Left ventricle myocardium inferior (tissue), 1 donor: ENCODE measurements around the gene NXPH1. TPM values are rescaled to one million over a fixed set of nuclear protein-coding genes. Genes with fewer than 3 reads are reported as not detected.

Source experiments
- DNase-seq: peaks from one replicate; pipeline ENCODE4 v3.0.0-alpha.2; 2020
- H3K27ac ChIP-seq: fragments of 200-600 bp; replicated peaks from 2 replicates; pipeline ENCODE4 v1.8.0; 2021
- H3K27me3 ChIP-seq: fragments of 200-600 bp; 2 replicates; pipeline ENCODE4 v1.8.0; 2021; ENCODE audit warnings: low read depth
- H3K36me3 ChIP-seq: fragments of 200-600 bp; 2 replicates; pipeline ENCODE4 v1.8.0; 2021
- H3K4me1 ChIP-seq: fragments of 200-600 bp; 2 replicates; pipeline ENCODE4 v1.8.0; 2021
- H3K4me3 ChIP-seq: fragments of 200-600 bp; 2 replicates; pipeline ENCODE4 v1.8.0; 2021; ENCODE audit warnings: mild to moderate bottlenecking, moderate library complexity
- H3K9me3 ChIP-seq: fragments of 200-600 bp; replicated peaks from 2 replicates; pipeline ENCODE4 v1.8.0; 2021
- CTCF ChIP-seq: fragments of 200-600 bp; IDR thresholded peaks from 2 replicates; pipeline ENCODE4 v1.8.0; 2021; ENCODE audit warnings: antibody characterized with exemption, mild to moderate bottlenecking, borderline replicate concordance
- intact Hi-C: fragments of 100-400 bp; cut with micrococcal nuclease; formaldehyde crosslinking; loops from one replicate; pipeline ENCODE4 v1.11.0; 2022
- total RNA-seq: library from RNA; stranded (reverse); fragmentation: NEBNext Ultra II Directional; extraction: Animal tissue kit (Norgen Biotek cat#: 25700); gene quantifications from one replicate; pipeline ENCODE4 v1.2.1, GENCODE V29; 2021
- donor health status: DM: no; HTN: yes; CAD: no; lungs with severe emphysema.

The NXPH1 gene
- total RNA-seq, 1 donor from 2014 or later, result not detected

GRCh38 chr7:8590791-8591190 lies 157.4 kb downstream of the NXPH1 start:
- Histone ChIP-seq H3K4me1 (no peaks in the 10 kb centered on the region), H3K27me3 (no peaks in the 10 kb centered on the region), H3K27ac (no peak overlapping the region), H3K36me3 (no peaks in the 10 kb centered on the region), H3K4me3 (no peak overlapping the region), H3K9me3 (no peaks in the 10 kb centered on the region)
- no peak for DNase-seq
- intact Hi-C loops, result no loop called here
- no peak for TF ChIP-seq CTCF

- no peak for TF ChIP-seq CTCF
- H3K9me3 ChIP-seq, result no peaks in the 10 kb centered on the region
- intact Hi-C loops, result no loop called here
- no peak overlapping the region for H3K4me3 ChIP-seq
- no peak for DNase-seq
- no peaks in the 10 kb centered on the region for H3K4me1 ChIP-seq
- H3K27me3 ChIP-seq, result no peaks in the 10 kb centered on the region
- no peaks in the 10 kb centered on the region for H3K36me3 ChIP-seq
- H3K27ac ChIP-seq, result no peak overlapping the region
Observed at GRCh38 chr7:8591289-8591688, 157.9 kb downstream of the NXPH1 start.

DNA sequence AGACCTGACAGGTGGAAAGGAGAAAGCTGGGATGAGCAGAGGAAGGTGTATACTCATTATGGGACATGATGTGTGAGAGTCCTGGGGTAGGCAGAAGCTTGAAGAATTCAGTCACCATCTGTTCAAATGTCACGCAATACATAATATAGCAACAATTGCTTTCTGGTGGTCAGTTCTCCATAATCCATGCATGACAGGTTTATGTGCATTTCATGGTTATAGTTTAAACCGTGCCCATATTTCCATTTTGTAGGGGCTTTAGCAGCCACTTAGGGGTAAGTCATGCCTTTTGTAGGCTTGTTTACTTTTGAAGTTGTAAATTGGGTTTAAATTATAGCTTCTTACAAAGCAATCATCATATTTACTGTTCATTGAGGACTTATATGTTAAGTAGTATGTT lies 158.8 kb downstream of the NXPH1 start:
- Histone ChIP-seq H3K27ac (no peak overlapping the region), H3K4me3 (no peak overlapping the region), H3K4me1 (no peaks in the 10 kb centered on the region), H3K36me3 (no peaks in the 10 kb centered on the region), H3K9me3 (no peaks in the 10 kb centered on the region), H3K27me3 (no peaks in the 10 kb centered on the region)
- no peak for DNase-seq
- intact Hi-C loops, result no loop called here
- no peak for TF ChIP-seq CTCF

DNA sequence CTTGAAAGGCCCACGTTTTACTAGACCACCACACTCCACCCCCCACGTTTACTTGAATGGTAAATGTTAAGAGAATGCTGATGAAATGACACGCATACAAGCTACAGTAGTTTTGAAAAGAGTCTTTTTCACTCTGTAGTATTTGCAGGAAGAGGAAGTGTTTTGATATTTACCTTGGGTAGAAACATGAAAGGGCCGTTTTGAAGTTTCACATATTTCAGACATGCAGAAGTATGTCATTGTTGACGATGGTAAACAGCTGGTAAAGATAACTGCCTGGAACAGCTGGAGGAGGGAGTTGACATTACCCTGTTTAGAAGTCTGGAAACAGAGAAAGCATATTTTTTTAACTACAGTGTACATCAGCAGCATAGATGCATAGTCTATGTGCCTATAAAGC lies 160.7 kb downstream of the NXPH1 start:
- Histone ChIP-seq H3K36me3 (no peaks in the 10 kb centered on the region), H3K4me3 (no peak overlapping the region), H3K9me3 (no peaks in the 10 kb centered on the region), H3K27me3 (no peaks in the 10 kb centered on the region), H3K27ac (no peak overlapping the region), H3K4me1 (no peaks in the 10 kb centered on the region)
- no peak for DNase-seq
- intact Hi-C loops, result no loop called here
- TF ChIP-seq CTCF, result no peak

- no peak for TF ChIP-seq CTCF
Observed at GRCh38 chr7:8597565-8597964, 164.2 kb downstream of the NXPH1 start.

DNA sequence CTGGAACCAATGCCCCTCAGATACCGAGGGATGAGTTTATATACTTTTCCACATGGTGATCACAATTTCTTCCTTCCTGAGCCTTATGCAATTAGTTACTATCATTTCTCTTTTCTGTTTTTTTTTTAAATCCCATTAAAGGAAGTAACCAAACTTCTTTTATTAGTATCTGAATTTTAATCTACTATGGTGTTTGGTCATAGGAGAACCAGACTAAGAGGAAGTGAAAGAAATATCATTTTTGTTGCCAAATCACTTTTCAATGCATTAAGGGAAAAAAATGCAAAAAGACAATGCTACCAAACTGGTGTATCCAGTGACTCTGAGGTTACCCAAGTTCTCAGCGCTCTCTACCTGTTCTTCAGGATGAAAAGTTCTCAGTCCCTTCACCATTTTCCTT lies 167.7 kb downstream of the NXPH1 start:
- Histone ChIP-seq H3K9me3 (no peaks in the 10 kb centered on the region), H3K4me3 (no peak overlapping the region), H3K4me1 (no peaks in the 10 kb centered on the region), H3K27me3 (no peaks in the 10 kb centered on the region), H3K36me3 (no peaks in the 10 kb centered on the region), H3K27ac (no peak overlapping the region)
- no peak for TF ChIP-seq CTCF
- no peak for DNase-seq
- intact Hi-C loops, result no loop called here

More at GRCh38 chr7:8597565-8597964, 164.2 kb downstream of the NXPH1 start:
- intact Hi-C loops, result no loop called here
- Histone ChIP-seq H3K27me3 (no peaks in the 10 kb centered on the region), H3K4me1 (no peaks in the 10 kb centered on the region), H3K4me3 (no peak overlapping the region), H3K9me3 (no peaks in the 10 kb centered on the region), H3K27ac (no peak overlapping the region), H3K36me3 (no peaks in the 10 kb centered on the region)
- DNase-seq, result no peak
